Astrocyte of the hippocampus (primary cell): ENCODE results near the gene MOBP.
"Not testable (repeated sequence)": the region's sequence is repeated elsewhere in the genome, so short reads cannot be mapped to it uniquely, and the experiment has no call there.

Source experiments
- DNase-seq: peaks from one replicate; pipeline ENCODE4 v3.0.0; 2011; ENCODE audit warnings: low read depth, low spot score

Gene MOBP, protein sequence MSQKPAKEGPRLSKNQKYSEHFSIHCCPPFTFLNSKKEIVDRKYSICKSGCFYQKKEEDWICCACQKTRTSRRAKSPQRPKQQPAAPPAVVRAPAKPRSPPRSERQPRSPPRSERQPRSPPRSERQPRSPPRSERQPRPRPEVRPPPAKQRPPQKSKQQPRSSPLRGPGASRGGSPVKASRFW

GRCh38 chr3:39467394-39468107, at the start of gene MOBP:
TSS of gene MOBP (plus strand) at chr3:39467680. CDS start at chr3:39502070, 34,390 bp downstream.
- DNase-seq, result no peak

GRCh38 chr3:39418556-39419225, 48.8 kb upstream of the MOBP start:
- not testable (repeated sequence) for DNase-seq

DNA sequence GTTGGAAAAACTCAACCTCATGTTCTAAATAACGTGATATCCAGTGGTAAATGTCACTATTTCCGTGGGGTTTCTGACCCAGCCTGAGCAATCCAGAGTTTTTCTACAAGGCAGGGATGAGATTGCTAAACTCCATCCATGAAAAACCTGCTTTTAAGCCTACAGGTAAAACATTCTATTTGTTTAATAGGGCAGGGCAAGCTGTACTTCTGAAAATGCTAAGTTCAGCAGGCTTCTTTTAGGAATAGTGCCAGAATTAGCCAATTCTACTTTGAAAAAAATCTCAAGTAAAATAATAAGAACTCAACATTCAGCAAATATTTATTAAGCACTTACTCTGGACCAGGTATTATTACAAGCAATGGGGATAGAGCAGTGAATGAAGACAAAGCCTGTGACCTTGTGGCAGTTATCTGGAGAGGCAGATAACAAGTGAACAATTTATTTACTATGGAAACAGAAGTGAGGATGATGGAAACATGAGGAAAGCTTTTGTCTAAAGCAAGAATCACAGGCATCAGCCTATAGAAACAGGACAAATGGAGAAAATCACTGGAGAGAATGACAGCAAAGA, 47.7 kb upstream of the MOBP start:
- DNase-seq, result no peak

DNA sequence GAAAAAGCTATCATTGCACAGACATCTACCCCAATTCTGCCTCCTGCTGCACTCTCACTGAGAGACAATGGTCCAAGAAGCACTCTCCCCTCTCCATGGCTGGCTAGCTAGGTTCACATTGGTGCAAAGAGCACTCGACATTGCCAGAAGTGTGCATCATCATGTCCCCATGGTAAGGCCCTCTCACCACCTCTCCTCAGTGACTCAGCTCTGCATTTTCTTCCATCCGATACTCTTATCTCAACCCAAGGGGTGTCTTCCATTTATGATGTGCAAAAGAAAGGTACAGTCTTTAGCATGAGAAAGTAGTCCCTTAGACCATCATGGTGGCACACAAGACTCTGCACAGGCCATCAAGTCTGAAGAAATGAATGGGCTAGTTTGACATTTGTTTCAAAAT, 46.9 kb upstream of the MOBP start:
- no peak for DNase-seq

DNA sequence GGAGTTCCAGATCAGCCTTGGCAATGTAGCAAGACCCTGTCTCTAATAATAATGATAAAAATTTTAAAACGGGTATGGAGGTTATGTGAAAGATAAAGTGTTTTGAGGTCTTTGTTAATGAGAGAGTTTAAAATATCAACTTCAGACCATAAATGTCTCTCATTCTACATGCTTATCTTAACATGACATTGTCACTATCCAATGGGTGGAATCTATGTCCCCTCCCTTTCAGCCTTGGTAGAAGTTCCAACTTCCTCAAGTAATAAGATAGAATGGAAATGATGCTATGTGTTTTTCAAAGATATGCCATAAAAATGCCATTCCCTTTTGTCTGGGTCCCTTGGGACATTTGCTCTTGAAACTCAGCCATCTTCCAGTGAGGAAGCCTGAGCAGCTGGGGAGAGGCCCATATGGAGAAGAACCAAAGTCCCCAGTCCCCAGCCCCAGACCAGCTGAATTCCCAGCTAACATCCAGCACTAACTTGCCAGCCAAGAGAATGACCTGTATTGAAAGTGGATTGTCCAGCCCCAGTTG, 44.0 kb upstream of the MOBP start:
- DNase-seq, result no peak

DNA sequence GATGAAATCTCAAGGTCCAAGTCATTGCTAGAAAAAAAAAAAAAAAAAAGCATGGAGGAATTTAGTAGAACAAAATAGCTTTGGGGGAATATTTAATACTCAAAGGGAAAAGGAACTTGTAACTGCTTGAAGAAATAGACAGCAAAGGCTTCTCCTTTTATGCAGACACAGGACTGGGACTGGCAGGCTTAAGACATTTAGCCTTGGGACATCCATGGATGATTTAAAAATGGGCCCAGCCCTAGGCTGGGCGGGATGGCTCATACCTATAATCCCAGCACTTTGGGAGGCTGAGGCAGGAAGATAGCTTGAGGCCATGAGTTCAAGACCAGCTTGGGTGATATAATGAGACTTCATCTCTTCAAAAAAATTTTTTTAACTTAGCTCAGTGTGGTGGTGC, 41.2 kb upstream of the MOBP start:
- no peak for DNase-seq

- no peak for DNase-seq
These were observed 40.0 kb upstream of the MOBP start for GRCh38 chr3:39427506-39427905.

- DNase-seq, result peak; percentile 20
These were observed 38.7 kb upstream of the MOBP start for GRCh38 chr3:39428745-39429201.

GRCh38 chr3:39429466-39429865, 38.0 kb upstream of the MOBP start:
- peak; percentile 70 for DNase-seq

DNA sequence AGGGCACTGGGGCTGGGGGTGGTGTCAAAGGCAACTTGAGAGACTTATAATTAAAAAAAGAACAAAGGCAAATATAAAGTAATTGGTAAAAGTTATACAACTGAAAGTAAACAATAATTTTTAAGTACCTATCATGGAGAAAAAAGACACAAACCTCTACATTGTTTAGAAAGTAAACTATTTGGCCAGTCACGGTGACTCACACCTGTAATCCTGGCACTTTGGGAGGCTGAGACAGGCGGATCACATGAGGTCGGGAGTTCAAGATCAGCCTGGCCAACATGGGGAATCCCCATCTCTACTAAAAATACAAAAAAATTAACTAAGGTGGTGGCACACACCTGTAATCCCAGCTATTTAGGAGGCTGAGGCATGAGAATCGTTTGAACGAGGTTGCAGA, 35.1 kb upstream of the MOBP start:
- DNase-seq, result no peak

DNA sequence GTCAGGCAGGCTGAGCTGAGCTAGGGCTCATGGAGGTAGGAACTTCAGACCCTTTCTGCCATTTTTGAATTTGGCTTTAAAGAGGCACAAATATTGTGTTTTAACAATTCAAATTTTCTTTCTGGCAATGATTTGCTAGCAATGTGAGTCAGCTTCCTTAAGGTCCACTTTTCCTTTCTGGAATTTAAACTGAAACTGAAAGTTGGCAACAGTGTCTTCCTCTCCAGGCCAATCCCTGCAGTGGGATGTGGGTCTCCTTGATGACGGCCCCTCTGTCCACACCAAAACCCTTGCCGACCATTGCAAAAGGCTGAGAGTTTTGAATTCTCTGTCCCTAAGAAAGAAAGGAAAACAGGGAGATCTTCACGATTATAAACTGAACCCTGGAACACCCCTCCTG, 33.8 kb upstream of the MOBP start:
- peak; percentile 47 for DNase-seq

GRCh38 chr3:39434574-39434973, 32.9 kb upstream of the MOBP start:
- DNase-seq, result no peak

DNA sequence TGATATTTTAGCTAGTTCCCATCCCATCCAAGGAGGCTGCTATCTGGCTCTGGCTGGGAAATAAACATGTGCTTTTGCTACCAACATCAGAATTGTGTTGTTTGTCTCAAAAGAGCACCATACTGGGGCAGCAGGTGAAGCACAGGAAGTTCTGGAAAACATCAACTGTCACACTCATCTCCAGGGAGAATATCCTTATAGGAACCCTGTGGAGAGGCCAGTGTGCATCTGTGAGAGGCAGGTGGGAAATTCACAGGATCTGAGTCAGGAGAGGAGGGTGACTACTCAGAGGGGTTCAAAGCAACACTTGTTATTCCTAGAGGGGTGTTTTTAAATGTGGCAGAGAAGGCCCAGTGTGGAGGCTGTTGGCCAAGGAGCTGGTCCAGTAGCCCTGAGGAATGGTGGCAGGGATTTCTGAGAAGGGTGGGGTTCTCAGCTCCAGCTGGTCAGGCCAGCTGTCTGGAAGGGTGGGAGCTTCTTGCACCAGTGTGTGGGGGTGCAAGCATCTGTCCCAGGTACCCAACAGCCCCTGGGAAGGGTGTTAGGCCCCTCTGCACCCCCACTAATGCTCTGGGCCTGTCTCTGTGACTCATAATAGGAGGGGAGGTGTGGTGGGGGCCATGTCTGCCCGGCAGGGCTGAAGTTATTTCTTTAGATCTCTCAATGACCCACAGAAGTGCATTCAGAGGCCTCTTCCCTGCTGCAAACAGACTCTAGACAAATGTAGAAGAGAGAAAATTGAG, 32.3 kb upstream of the MOBP start:
- DNase-seq, result no peak

DNA sequence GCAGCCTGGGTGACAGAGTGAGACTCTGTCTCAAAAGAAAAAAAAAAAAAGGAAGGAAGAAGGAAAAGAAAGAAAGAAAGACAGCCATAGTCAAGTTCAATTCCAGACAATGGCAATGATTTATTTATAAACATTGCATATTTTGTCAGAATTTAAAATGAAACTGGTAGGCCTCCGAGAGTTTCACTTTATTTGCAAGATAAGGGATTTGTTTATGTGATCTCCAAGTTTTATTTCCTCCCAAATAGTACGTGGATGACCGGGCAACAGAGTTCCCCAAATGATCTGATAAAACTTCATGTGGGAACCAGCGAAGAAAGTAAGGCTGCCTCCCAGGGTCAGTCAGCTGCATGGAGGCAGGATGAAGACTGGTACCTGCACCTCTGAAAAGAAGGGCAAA, 28.6 kb upstream of the MOBP start:
- DNase-seq, result no peak

DNA sequence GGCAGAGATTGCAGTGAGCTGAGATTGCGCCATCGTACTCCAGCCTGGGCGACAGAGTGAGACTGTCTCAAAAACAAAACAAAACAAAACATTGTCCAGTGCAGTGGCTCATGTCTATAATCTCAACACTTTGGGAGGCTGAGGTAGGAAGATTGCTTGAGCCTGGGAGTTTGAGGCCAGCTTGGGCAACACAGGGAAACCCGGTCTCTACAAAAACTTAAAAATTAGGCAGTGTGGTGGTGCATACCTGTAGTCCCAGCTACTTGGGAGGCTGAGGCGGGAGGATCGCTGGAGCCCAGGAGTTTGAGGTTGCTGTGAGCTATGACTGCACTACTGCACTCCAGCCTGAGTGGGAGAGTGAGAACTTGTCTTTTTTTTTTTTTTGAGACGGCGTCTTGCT, 27.2 kb upstream of the MOBP start:
- DNase-seq, result no peak

DNA sequence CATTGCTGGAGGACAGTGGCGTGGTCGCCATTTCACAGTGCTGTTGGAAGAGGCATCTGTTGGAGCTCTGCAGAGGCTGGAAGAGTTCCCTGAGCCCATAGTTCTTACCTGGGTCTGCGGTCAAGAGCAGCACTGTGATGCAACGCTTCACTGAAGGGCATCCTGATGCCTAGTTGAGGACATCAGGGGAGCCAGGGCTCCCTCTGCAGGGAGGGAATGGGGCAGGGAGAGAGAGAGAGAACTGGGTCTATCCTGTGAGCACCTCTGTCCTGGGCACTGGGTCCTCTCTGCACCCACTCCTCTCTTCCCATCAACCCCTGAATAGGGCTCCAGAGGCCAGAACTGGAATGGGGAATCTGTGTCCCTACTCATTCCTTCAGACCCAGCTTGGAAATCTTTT, 23.9 kb upstream of the MOBP start:
- no peak for DNase-seq

DNA sequence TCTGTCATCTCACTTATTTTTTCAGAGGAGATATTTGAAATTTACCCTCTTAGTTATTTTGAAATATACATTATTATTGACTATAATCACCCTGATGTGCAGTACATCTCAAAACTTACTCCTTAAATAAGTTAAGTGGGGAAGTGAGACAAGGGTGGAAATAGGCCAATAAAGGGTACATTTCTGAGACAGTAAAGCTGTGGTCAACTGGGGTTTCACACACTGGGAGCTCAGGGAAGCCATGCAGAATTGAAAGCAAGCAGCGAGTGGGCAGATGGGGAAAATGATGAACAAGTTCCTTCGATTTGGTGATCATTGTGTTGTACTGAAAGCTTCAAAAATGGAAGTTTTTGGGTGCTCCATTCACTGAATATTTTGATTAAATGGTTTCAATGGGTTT, 21.6 kb upstream of the MOBP start:
- no peak for DNase-seq

DNA sequence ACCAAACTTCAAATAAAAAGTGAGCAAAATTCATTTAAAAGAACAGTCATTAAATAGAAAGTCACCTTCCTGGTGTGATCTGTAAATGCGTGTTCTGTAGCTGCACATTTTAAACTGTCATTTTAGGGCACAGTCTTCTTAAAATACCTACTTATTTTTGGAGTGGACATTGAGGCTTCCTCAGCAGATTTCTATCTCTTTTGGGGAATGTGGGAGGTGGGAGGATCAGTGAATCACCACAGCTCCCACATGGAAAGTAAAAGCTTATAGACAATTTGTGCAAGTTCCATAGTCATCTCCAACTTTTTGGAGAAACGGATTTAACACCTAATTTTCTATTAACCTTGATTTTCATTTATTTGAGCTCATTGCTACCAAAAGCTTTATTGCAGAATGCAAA, 21.0 kb upstream of the MOBP start:
- no peak for DNase-seq

DNA sequence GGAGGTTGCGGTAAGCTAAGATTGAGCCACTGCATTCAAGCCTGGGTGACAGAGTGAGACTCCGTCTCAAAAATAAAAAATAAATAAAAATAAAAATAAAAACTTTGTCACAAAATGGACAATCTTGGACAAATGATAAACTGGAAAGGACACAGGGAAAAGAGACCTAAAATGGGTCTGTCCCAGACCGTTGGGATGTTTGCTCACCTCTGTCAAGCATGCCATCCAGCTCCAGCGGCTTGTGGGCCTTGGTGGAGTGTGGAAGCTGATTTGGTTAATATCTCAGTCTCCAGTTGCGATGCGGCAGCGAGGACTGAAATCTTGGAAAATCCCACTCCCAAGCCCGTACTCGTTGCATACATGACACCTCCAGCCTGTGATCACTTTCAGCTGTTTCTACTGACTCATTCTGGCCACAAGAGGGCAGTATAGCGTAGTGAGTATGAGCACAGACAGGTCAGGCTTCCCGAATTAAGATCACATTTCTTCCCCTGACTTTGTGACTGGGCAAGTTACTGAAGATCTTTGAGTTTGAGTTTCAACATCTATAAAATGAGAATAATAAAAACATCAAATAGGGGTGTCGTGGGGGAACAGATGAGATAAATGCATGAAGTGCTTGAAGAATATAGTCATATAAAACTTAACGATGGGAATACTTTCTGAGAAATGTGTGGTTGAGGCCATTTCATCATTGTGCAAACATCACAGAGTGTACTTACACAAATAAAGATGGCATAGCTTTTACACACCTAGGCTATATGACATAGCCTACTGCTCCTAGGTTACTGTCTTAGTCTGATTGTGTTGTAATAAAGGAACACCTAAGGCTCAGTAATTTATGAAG, 19.6 kb upstream of the MOBP start:
- DNase-seq, result peak; percentile 89

DNA sequence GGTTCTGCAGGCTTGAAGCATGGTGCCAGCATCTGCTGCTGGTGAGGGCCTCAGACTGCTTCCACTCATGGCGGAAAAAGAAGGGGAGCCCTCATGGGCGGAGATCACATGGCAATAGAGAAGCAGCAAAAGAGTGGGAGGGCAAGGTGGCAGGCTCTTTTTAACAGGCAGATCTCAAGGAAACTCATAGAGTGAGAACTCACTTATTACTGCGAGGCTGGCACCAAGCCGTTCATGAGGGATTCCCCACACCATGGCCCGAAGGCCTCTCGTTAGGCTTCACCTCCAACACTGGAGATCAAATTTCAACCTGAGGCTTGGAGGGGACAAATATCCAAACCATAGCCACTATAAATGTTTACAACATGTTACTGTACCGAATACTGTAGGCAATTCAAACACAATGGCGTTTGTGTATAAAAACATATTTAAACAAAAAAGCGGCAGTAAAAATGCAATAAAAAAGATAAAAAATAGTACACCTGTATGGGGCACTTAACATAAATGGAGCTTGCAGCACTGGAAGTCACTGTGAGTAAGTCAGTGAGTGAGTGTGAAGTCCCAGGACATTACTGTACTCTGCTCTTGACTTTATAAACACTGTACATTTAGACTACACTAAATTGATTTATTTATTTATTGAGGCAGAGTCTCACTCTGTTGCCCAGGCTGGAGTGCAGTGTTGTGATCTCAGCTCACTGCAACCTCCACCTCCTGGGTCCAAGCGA, 18.8 kb upstream of the MOBP start:
- DNase-seq, result no peak
